GM12874 (cell line): Measurements from ENCODE around the gene CKMT2.

Experiments
- TF ChIP-seq, protein P1 (sequence below): IDR thresholded peaks from 2 replicates; pipeline ENCODE4 v1.5.1; 2011; ENCODE audit warnings: low read depth, mild to moderate bottlenecking, control low read depth, low read length, moderate library complexity; ENCODE audit not compliant: insufficient read depth

CKMT2 gene

GRCh38 chr5:81216152-81216551 is 17.0 kb upstream of the CKMT2 start:
- TF ChIP-seq, protein P1, sequence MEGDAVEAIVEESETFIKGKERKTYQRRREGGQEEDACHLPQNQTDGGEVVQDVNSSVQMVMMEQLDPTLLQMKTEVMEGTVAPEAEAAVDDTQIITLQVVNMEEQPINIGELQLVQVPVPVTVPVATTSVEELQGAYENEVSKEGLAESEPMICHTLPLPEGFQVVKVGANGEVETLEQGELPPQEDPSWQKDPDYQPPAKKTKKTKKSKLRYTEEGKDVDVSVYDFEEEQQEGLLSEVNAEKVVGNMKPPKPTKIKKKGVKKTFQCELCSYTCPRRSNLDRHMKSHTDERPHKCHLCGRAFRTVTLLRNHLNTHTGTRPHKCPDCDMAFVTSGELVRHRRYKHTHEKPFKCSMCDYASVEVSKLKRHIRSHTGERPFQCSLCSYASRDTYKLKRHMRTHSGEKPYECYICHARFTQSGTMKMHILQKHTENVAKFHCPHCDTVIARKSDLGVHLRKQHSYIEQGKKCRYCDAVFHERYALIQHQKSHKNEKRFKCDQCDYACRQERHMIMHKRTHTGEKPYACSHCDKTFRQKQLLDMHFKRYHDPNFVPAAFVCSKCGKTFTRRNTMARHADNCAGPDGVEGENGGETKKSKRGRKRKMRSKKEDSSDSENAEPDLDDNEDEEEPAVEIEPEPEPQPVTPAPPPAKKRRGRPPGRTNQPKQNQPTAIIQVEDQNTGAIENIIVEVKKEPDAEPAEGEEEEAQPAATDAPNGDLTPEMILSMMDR, result no peak

DNA sequence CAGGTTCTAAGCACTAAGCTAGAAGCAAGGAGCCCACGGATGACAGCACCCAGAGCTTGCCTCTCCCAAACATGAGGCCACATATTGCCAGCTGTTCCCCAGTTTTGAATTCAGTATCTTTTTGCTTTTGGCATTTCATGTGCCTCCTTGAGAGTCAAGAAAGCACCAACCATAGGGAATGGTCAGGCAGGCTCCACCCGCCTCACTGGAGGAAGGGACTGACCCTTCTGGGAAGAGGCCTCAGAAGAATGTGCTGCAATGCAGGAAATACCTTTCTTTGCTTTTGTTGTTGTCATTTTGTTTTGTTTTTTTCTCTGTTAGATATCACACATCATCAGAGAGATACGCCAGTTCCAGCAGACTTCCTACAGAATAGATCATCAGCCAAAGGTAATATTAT is 13.7 kb upstream of the CKMT2 start:
- TF ChIP-seq, protein P1, result no peak

- TF ChIP-seq, protein P1, result no peak
Observed at GRCh38 chr5:81222285-81222684, 10.8 kb upstream of the CKMT2 start.

DNA sequence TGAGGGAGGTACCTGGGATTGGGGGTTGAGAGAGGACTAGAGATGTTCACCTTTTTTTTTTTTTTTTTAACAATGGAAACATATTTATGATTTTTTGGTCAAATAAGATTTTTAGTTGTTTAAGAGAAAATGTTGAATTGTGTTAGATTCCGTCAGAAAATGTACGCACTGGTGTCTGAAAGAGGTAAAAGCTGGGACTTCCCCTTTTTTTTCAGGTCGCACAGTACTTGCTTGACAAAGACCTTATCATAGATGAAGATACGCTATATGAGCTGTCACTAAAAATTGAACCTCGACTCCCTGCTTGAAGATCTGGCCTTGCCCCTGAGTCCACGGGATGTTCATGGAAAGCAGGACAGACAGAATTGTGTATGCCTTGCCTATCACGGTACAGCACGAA is 7.7 kb upstream of the CKMT2 start:
- TF ChIP-seq, protein P1, result no peak

DNA sequence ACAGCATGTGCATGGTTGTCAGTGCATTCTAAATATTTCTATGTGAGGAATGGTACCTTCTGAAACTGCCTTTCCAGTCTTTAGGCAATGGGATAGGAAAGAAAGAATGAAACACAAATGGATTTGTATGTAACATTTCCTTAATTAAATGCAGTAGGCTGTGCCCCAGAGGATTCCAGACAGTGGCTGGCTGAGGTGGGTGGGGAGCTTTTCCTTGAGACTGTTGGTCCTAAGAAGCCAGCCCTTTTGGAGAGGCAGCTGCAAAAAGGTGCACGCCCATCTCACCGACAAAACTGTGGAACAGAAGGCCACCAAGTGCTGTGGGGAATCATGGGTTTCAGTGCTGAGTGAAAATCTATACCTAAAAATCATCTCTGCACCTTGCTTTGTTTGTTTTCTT is 6.8 kb upstream of the CKMT2 start:
- TF ChIP-seq, protein P1, result no peak

GRCh38 chr5:81226949-81227348 is 6.2 kb upstream of the CKMT2 start:
- TF ChIP-seq, protein P1, result no peak

DNA sequence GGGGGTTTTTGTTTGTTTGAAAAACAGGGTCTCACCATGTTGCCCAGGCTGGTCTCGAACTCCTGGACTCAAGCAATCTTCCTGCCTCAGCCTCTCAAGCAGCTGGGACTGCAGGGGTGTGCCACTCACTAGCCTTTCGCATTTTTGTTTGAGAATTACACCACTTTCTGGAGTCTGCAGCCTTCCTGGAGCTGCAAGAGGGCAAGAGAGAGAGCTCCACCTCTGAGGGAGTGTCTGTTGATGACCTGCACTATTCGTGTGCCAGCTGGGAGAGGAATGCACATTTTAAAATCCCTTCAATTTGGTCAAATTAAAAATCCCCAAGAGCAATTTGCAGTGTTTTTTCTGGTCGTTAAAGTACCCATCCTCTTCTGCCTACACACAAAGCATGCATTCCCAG is 5.0 kb upstream of the CKMT2 start:
- TF ChIP-seq, protein P1, result no peak

GRCh38 chr5:81230416-81230815 is 2.7 kb upstream of the CKMT2 start:
- TF ChIP-seq, protein P1, result no peak
